OCI-LY7 (cell line): ENCODE measurements around the gene PPARG.

Experiments
- CTCF ChIP-seq: fragments of 200-600 bp; sonication (generic); conservative IDR thresholded peaks from 2 replicates; pipeline ENCODE4 v1.5.1; 2014; ENCODE audit warnings: mild to moderate bottlenecking, antibody characterized with exemption, low read length, moderate library complexity, mixed read lengths
- EZH2phosphoT487 ChIP-seq: fragments of 200-600 bp; sonication (generic); IDR thresholded peaks from 2 replicates; pipeline ENCODE4 v1.6.1; 2018; ENCODE audit warnings: low read depth, borderline replicate concordance, mild to moderate bottlenecking, mixed run types, antibody characterized with exemption, low read length, moderate library complexity, mixed read lengths

DNA sequence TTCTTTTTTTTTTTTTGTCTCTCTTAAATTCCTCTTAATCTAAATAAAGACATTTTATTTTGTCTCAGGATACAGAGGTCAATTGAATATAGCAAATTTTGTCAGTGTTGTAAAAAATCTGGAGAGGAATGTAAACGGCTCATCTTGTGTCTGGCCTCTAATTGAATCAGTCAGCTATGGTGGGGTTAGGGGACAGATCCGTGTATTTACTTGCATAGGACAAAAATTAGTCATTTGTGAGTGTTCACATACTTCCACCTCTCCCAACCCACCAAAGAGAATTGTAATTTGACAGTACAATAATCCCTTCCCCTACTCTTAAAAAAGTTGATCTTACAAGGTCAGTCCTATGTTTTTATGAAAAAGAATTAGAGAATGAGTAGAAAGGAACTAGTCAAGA lies 18.3 kb downstream of the PPARG start:
- TF ChIP-seq EZH2phosphoT487 (no peak), CTCF (no peak)
